Measurements from ENCODE around the gene FIGN. TPM values are rescaled to one million over a fixed set of nuclear protein-coding genes. Genes with fewer than 3 reads are reported as not detected.

The FIGN gene
- total RNA-seq, 1 experiment from 2014 or later: not detected

GRCh38 chr2:163556511-163556910 is 179.3 kb downstream of the FIGN start:
- no peak overlapping the region for H2AFZ ChIP-seq (ENCODE audit: low read depth, low read length, poor library complexity, severe bottlenecking)
- no peaks in the 10 kb centered on the region for H3K9me3 ChIP-seq (ENCODE audit: control insufficient read depth in 1 of 2, insufficient read depth in 1 of 2, low read depth in 1 of 2, low read length in 2 of 2)
- ChIA-PET POLR2A (no interaction called here), RAD21 (ENCODE audit: low non-redundant PET in 1 of 2, low total read pairs in 2 of 2, uncharacterized antibody in 2 of 2, unreplicated experiment in 2 of 2) (no interaction called here), CTCF (no interaction called here)
- H3K4me1 ChIP-seq (ENCODE audit: control insufficient read depth in 1 of 2, insufficient read depth in 2 of 2, low read length in 2 of 2): no peaks in the 10 kb centered on the region
- H3K4me2 ChIP-seq (ENCODE audit: low read length): no peak overlapping the region
- DNase-seq (ENCODE audit: low read depth, low spot score) (no peak), ATAC-seq (no peak)
- TF ChIP-seq REST (IDR thresholded peaks at IDR 0.05; ENCODE audit: low read depth) (no peak), TCF7L2 (IDR thresholded peaks at IDR 0.05; ENCODE audit: borderline replicate concordance, extremely low read depth, insufficient read depth, insufficient read length) (no peak), SRF (IDR thresholded peaks at IDR 0.05; ENCODE audit: low read depth) (no peak), FOSL1 (IDR thresholded peaks at IDR 0.05; ENCODE audit: low read depth) (no peak), EZH2phosphoT487 (IDR thresholded peaks at IDR 0.05; ENCODE audit: borderline replicate concordance) (no peak), YY1 (IDR thresholded peaks at IDR 0.05; ENCODE audit: extremely low read depth, insufficient replicate concordance, low read depth, low read length) (no peak), ATF3 (IDR thresholded peaks at IDR 0.05) (no peak), RAD21 (IDR thresholded peaks at IDR 0.05; ENCODE audit: low read depth) (no peak), EZH2 (IDR thresholded peaks at IDR 0.05) (no peak), CEBPB (IDR thresholded peaks at IDR 0.05; ENCODE audit: low read depth) (no peak), MAX (IDR thresholded peaks at IDR 0.05) (no peak), ZFX (IDR thresholded peaks at IDR 0.05) (no peak), CBX3 (IDR thresholded peaks at IDR 0.05; ENCODE audit: low read depth) (no peak), ZBTB33 (IDR thresholded peaks at IDR 0.05; ENCODE audit: extremely low read depth, insufficient replicate concordance, low read length) (no peak), ELF1 (IDR thresholded peaks at IDR 0.05; ENCODE audit: borderline replicate concordance, low read depth) (no peak)
- H4K20me1 ChIP-seq (ENCODE audit: insufficient read depth): no peaks in the 10 kb centered on the region
- intact Hi-C loops (cut with micrococcal nuclease): no loop called here
- peaks cover 21% of the 10 kb centered on the region for H3K27me3 ChIP-seq (ENCODE audit: insufficient read depth, low read length)
- H3K4me3 ChIP-seq (replicated peaks in 1 of 2; ENCODE audit: low read depth in 1 of 2, low read length in 2 of 2): no peak overlapping the region
- H3K27ac ChIP-seq (ENCODE audit: low read depth, low read length): no peak overlapping the region
- H3K9ac ChIP-seq (ENCODE audit: low read length): no peak overlapping the region
- no peaks in the 10 kb centered on the region for H3K9me2 ChIP-seq (ENCODE audit: insufficient read depth)
- BruUV-seq (replicated peaks): no TSS peak
- no peaks in the 10 kb centered on the region for H3K79me2 ChIP-seq (ENCODE audit: insufficient read depth, low read length)
- no peaks in the 10 kb centered on the region for H3K36me3 ChIP-seq (ENCODE audit: control insufficient read depth in 1 of 2, insufficient read depth in 2 of 2, low read length in 2 of 2)

All from HCT116 (cell line).